HG03045 (cell line): ENCODE results near the gene ABL2.
"Not testable (repeated sequence)": the region's sequence is repeated elsewhere in the genome, so short reads cannot be mapped to it uniquely, and the experiment has no call there.

Source experiments
- ATAC-seq: cut with Tn5 transposase; IDR thresholded peaks from one replicate; pipeline ENCODE4 v1.9.1; 2021; ENCODE audit warnings: mild to moderate bottlenecking, moderate library complexity; ENCODE audit not compliant: unreplicated experiment

ABL2 gene

GRCh38 chr1:179170468-179170770 is 59.1 kb downstream of the ABL2 start:
- not testable (repeated sequence) for ATAC-seq

- ATAC-seq = no peak
Observed at GRCh38 chr1:179169616-179170467, 59.6 kb downstream of the ABL2 start.

GRCh38 chr1:179168536-179168935 is 60.9 kb downstream of the ABL2 start:
- ATAC-seq = no peak

GRCh38 chr1:179167955-179168354 is 61.5 kb downstream of the ABL2 start:
- no peak for ATAC-seq

GRCh38 chr1:179167418-179167777 is 62.1 kb downstream of the ABL2 start:
- ATAC-seq = no peak

- no peak for ATAC-seq
Observed at GRCh38 chr1:179166663-179167417, 62.6 kb downstream of the ABL2 start.

- no peak for ATAC-seq
Observed at GRCh38 chr1:179164494-179164893, 65.0 kb downstream of the ABL2 start.

- no peak for ATAC-seq
Observed at GRCh38 chr1:179156708-179157107, 72.8 kb downstream of the ABL2 start.

GRCh38 chr1:179156026-179156425 is 73.5 kb downstream of the ABL2 start:
- no peak for ATAC-seq

GRCh38 chr1:179155615-179156014 is 73.9 kb downstream of the ABL2 start:
- ATAC-seq = no peak

- no peak for ATAC-seq
Observed at GRCh38 chr1:179154437-179154836, 75.0 kb downstream of the ABL2 start.

GRCh38 chr1:179153217-179153616 is 76.3 kb downstream of the ABL2 start:
- ATAC-seq = no peak

GRCh38 chr1:179151908-179152682 is 77.4 kb downstream of the ABL2 start:
- no peak for ATAC-seq

GRCh38 chr1:179146911-179147310 is 82.6 kb downstream of the ABL2 start:
- ATAC-seq = no peak

GRCh38 chr1:179146476-179146875 is 83.0 kb downstream of the ABL2 start:
- no peak for ATAC-seq

- no peak for ATAC-seq
Observed at GRCh38 chr1:179145521-179145920, 84.0 kb downstream of the ABL2 start.

GRCh38 chr1:179144626-179145025 is 84.9 kb downstream of the ABL2 start:
- no peak for ATAC-seq

- no peak for ATAC-seq
Observed at GRCh38 chr1:179143322-179143721, 86.2 kb downstream of the ABL2 start.

GRCh38 chr1:179142889-179143299 is 86.6 kb downstream of the ABL2 start:
- no peak for ATAC-seq

GRCh38 chr1:179141592-179142251 is 87.8 kb downstream of the ABL2 start:
- no peak for ATAC-seq

GRCh38 chr1:179138755-179139154 is 90.7 kb downstream of the ABL2 start:
- not testable (repeated sequence) for ATAC-seq
